ENCODE results near the gene DIS3L2.
"Not testable (repeated sequence)": the region's sequence is repeated elsewhere in the genome, so short reads cannot be mapped to it uniquely, and the experiment has no call there.

DIS3L2 gene

GRCh38 chr2:232117413-232117812 is 155.9 kb downstream of the DIS3L2 start:
- no peak for DNase-seq

- no peak for DNase-seq
Measured at GRCh38 chr2:232120911-232121310, 159.4 kb downstream of the DIS3L2 start.

GRCh38 chr2:232124309-232124708 is 162.8 kb downstream of the DIS3L2 start:
- DNase-seq: no peak

- no peak for DNase-seq
Measured at GRCh38 chr2:232126301-232127099, 165.0 kb downstream of the DIS3L2 start.

GRCh38 chr2:232129483-232129882 is 168.0 kb downstream of the DIS3L2 start:
- DNase-seq: no peak

GRCh38 chr2:232132181-232132580 is 170.7 kb downstream of the DIS3L2 start:
- DNase-seq: no peak

GRCh38 chr2:232133078-232133477 is 171.6 kb downstream of the DIS3L2 start:
- DNase-seq: no peak

- no peak for DNase-seq
Measured at GRCh38 chr2:232134939-232135338, 173.4 kb downstream of the DIS3L2 start.

- DNase-seq: no peak
Measured at GRCh38 chr2:232137356-232138147, 176.0 kb downstream of the DIS3L2 start.

GRCh38 chr2:232138441-232138840 is 176.9 kb downstream of the DIS3L2 start:
- no peak for DNase-seq

- no peak for DNase-seq
Measured at GRCh38 chr2:232139171-232139594, 177.7 kb downstream of the DIS3L2 start.

GRCh38 chr2:232139786-232140562 is 178.5 kb downstream of the DIS3L2 start:
- peak; percentile 26 for DNase-seq

GRCh38 chr2:232141591-232141990 is 180.1 kb downstream of the DIS3L2 start:
- no peak for DNase-seq

GRCh38 chr2:232142049-232142448 is 180.5 kb downstream of the DIS3L2 start:
- DNase-seq: peak; percentile 30

GRCh38 chr2:232142502-232142901 is 181.0 kb downstream of the DIS3L2 start:
- no peak for DNase-seq

- DNase-seq: peak; percentile 9
Measured at GRCh38 chr2:232146294-232146693, 184.8 kb downstream of the DIS3L2 start.

GRCh38 chr2:232147440-232148077 is 186.0 kb downstream of the DIS3L2 start:
- DNase-seq: no peak

- DNase-seq: peak; percentile 10
Measured at GRCh38 chr2:232162187-232162586, 200.7 kb downstream of the DIS3L2 start.

- no peak for DNase-seq
Measured at GRCh38 chr2:232170396-232170795, 208.9 kb downstream of the DIS3L2 start.

- DNase-seq: no peak
Measured at GRCh38 chr2:232174662-232175061, 213.1 kb downstream of the DIS3L2 start.

GRCh38 chr2:232176587-232176986 is 215.1 kb downstream of the DIS3L2 start:
- not testable (repeated sequence) for DNase-seq

- no peak for DNase-seq
Measured at GRCh38 chr2:232183279-232183678, 221.8 kb downstream of the DIS3L2 start.

Data from fibroblast of skin of abdomen (primary cell).